HG02763 (cell line): ENCODE results near the gene CCT6A.
A peak's percentile ranks its signal among the peaks of the same experiment; 100 is the strongest.
"Not testable (repeated sequence)": the region's sequence is repeated elsewhere in the genome, so short reads cannot be mapped to it uniquely, and the experiment has no call there.

Experiments
- ATAC-seq: cut with Tn5 transposase; IDR thresholded peaks from one replicate; pipeline ENCODE4 v1.9.1; 2021; ENCODE audit warnings: mild to moderate bottlenecking, moderate library complexity; ENCODE audit not compliant: unreplicated experiment

CCT6A gene

GRCh38 chr7:56051053-56051338 is 569 bp upstream of the CCT6A start:
- ATAC-seq, result no peak

- no peak for ATAC-seq
Observed at GRCh38 chr7:56053379-56053778, 1.8 kb downstream of the CCT6A start.

- no peak for ATAC-seq
Observed at GRCh38 chr7:56053993-56054392, 2.4 kb downstream of the CCT6A start.

GRCh38 chr7:56062382-56062781 is 10.8 kb downstream of the CCT6A start:
- no peak for ATAC-seq

GRCh38 chr7:56063500-56063881 is 11.9 kb downstream of the CCT6A start:
- no peak for ATAC-seq

GRCh38 chr7:56063882-56064625 is 12.5 kb downstream of the CCT6A start, which contains the start of gene SUMF2:
TSS of gene SUMF2 (plus strand) at chr7:56064286. CDS start at chr7:56064312, 26 bp downstream.
- peak; percentile 94 for ATAC-seq

- ATAC-seq, result not testable (repeated sequence)
Observed at GRCh38 chr7:56066376-56066775, 14.8 kb downstream of the CCT6A start.

GRCh38 chr7:56074371-56074791 is 22.8 kb downstream of the CCT6A start:
- ATAC-seq, result peak; percentile 87

- ATAC-seq, result no peak
Observed at GRCh38 chr7:56077681-56078080, 26.1 kb downstream of the CCT6A start.

GRCh38 chr7:56078196-56078595 is 26.6 kb downstream of the CCT6A start:
- ATAC-seq, result no peak

GRCh38 chr7:56079450-56080185 is 28.1 kb downstream of the CCT6A start:
- ATAC-seq, result no peak

- ATAC-seq, result not testable (repeated sequence)
Observed at GRCh38 chr7:56080726-56081435, 29.3 kb downstream of the CCT6A start.

GRCh38 chr7:56081626-56082340 is 30.2 kb downstream of the CCT6A start:
- ATAC-seq, result no peak

- ATAC-seq, result no peak
Observed at GRCh38 chr7:56083150-56083785, 31.7 kb downstream of the CCT6A start.

GRCh38 chr7:56086761-56087160 is 35.2 kb downstream of the CCT6A start:
- ATAC-seq, result no peak

GRCh38 chr7:56087445-56087844 is 35.9 kb downstream of the CCT6A start:
- no peak for ATAC-seq

GRCh38 chr7:56091591-56091990 is 40.0 kb downstream of the CCT6A start:
- ATAC-seq, result no peak

GRCh38 chr7:56092388-56092787 is 40.8 kb downstream of the CCT6A start:
- not testable (repeated sequence) for ATAC-seq

GRCh38 chr7:56092789-56093531 is 41.4 kb downstream of the CCT6A start, which contains the start of gene PHKG1:
TSS of gene PHKG1 (minus strand) at chr7:56092952. CDS start at chr7:56088941, 4,011 bp downstream.
- no peak for ATAC-seq

GRCh38 chr7:56097700-56098099 is 46.1 kb downstream of the CCT6A start:
- no peak for ATAC-seq
